ENCODE results near the gene CPAMD8.
"Not testable (repeated sequence)": the region's sequence is repeated elsewhere in the genome, so short reads cannot be mapped to it uniquely, and the experiment has no call there.

The CPAMD8 gene

GRCh38 chr19:17037966-17038500 is 11.4 kb upstream of the CPAMD8 start:
- ATAC-seq: no peak

GRCh38 chr19:17037184-17037583 is 10.6 kb upstream of the CPAMD8 start:
- peak; percentile 40 for ATAC-seq
- DNase-seq: no peak

More at GRCh38 chr19:17037966-17038500, 11.4 kb upstream of the CPAMD8 start:
- no peak for DNase-seq

GRCh38 chr19:17036640-17037039 is 10.0 kb upstream of the CPAMD8 start:
- no peak for ATAC-seq
- no peak for DNase-seq

GRCh38 chr19:17035842-17036424 is 9.3 kb upstream of the CPAMD8 start:
- DNase-seq (no peak), ATAC-seq (no peak)

GRCh38 chr19:17031741-17032140 is 5.1 kb upstream of the CPAMD8 start:
- DNase-seq: no peak
- ATAC-seq: no peak

GRCh38 chr19:17027535-17027975 is 945 bp upstream of the CPAMD8 start:
- no peak for ATAC-seq

GRCh38 chr19:17025991-17026658 is 485 bp downstream of the CPAMD8 start:
- DNase-seq (peak; percentile 28), ATAC-seq (peak; percentile 19)

More at GRCh38 chr19:17027535-17027975, 945 bp upstream of the CPAMD8 start:
- no peak for DNase-seq

- no peak for ATAC-seq
- no peak for DNase-seq
Observed at GRCh38 chr19:17025361-17025760, 1.2 kb downstream of the CPAMD8 start.

GRCh38 chr19:17024941-17025340 is 1.7 kb downstream of the CPAMD8 start:
- ATAC-seq, DNase-seq: not testable (repeated sequence)

- no peak for ATAC-seq
- DNase-seq: no peak
Observed at GRCh38 chr19:17023805-17024204, 2.8 kb downstream of the CPAMD8 start.

- no peak for ATAC-seq
- no peak for DNase-seq
Observed at GRCh38 chr19:17022738-17023137, 3.9 kb downstream of the CPAMD8 start.

- ATAC-seq (no peak), DNase-seq (no peak)
Observed at GRCh38 chr19:17021793-17022590, 4.6 kb downstream of the CPAMD8 start.

GRCh38 chr19:17021328-17021727 is 5.3 kb downstream of the CPAMD8 start:
- DNase-seq (no peak), ATAC-seq (no peak)

- ATAC-seq (no peak), DNase-seq (no peak)
Observed at GRCh38 chr19:17020823-17021222, 5.8 kb downstream of the CPAMD8 start.

- DNase-seq (no peak), ATAC-seq (no peak)
Observed at GRCh38 chr19:17020385-17020784, 6.2 kb downstream of the CPAMD8 start.

GRCh38 chr19:17014212-17014861 is 12.3 kb downstream of the CPAMD8 start:
- DNase-seq, ATAC-seq: not testable (repeated sequence)

- DNase-seq: no peak
- no peak for ATAC-seq
Observed at GRCh38 chr19:17011485-17011884, 15.1 kb downstream of the CPAMD8 start.

GRCh38 chr19:17006579-17006978 is 20.0 kb downstream of the CPAMD8 start:
- DNase-seq (no peak), ATAC-seq (no peak)

- ATAC-seq (no peak), DNase-seq (peak; percentile 17)
Observed at GRCh38 chr19:17005000-17005399, 21.6 kb downstream of the CPAMD8 start.

- DNase-seq: no peak
- ATAC-seq: no peak
Observed at GRCh38 chr19:17004386-17004785, 22.2 kb downstream of the CPAMD8 start.

GRCh38 chr19:17002455-17002854 is 24.2 kb downstream of the CPAMD8 start:
- ATAC-seq (no peak), DNase-seq (no peak)

GRCh38 chr19:17001603-17002183 is 24.9 kb downstream of the CPAMD8 start:
- ATAC-seq: peak; percentile 77
- DNase-seq: peak; percentile 76

Data from stimulated activated naive CD8-positive, alpha-beta T cell treated with anti-CD3 and anti-CD28 coated beads, Interleukin-15, Interleukin-2, amounts not matched to agents 100 U/mL and 50 U/mL, for 24 hours (primary cell).